ENCODE measurements around the gene TFIP11. TPM values are rescaled to one million over a fixed set of nuclear protein-coding genes. Genes with fewer than 3 reads are reported as not detected.

TFIP11 gene
- total RNA-seq, 4 donors from 2014 or later: 21.6 to 27.1 (median 25.8) TPM

DNA sequence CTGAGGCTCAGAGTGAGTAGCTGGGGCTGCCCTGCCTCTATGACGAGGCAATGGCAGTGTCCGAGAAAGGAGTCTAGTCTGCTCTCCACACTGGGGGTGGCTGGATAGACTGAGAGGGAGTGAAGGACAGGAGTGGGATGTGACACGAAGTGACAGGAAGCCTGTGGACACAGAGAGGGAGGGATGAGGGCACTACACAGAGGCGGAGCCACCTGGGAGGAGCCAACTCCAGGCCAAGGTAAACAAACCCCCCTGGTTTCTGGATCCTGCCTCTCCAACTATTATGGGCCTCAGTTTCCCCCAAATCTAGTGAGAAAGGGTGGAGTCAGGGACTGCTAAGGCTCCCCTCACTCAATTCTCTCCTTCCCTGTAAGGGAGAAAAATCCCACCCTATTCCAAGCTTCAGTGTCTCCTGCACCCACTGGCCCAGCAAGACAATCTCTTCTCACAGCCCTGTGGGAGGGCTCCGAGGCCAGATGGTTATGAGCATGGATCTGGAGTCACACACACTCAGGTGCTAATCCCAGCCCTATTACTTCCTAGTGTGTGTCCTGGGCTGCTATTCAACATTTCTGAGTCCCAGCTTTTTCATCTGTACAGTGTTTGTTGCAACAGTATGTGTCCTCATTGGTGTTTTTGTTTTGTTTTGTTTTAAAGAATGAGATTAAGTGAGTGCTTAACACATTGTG is 58.3 kb downstream of the TFIP11 start:
- peaks cover 0 to 87% (median 22%) of the 10 kb centered on the region in 3 donors for H3K36me3 ChIP-seq
- H3K27ac ChIP-seq: no peak overlapping the region
- no peak overlapping the region for H3K4me3 ChIP-seq
- peaks cover 0 to under 1% (median 0%) of the 10 kb centered on the region in 3 donors for H3K4me1 ChIP-seq
- no peak for DNase-seq
- no peaks in the 10 kb centered on the region for H3K27me3 ChIP-seq
- intact Hi-C loops (cut with DNase I): no loop called here
- TF ChIP-seq, protein P1, sequence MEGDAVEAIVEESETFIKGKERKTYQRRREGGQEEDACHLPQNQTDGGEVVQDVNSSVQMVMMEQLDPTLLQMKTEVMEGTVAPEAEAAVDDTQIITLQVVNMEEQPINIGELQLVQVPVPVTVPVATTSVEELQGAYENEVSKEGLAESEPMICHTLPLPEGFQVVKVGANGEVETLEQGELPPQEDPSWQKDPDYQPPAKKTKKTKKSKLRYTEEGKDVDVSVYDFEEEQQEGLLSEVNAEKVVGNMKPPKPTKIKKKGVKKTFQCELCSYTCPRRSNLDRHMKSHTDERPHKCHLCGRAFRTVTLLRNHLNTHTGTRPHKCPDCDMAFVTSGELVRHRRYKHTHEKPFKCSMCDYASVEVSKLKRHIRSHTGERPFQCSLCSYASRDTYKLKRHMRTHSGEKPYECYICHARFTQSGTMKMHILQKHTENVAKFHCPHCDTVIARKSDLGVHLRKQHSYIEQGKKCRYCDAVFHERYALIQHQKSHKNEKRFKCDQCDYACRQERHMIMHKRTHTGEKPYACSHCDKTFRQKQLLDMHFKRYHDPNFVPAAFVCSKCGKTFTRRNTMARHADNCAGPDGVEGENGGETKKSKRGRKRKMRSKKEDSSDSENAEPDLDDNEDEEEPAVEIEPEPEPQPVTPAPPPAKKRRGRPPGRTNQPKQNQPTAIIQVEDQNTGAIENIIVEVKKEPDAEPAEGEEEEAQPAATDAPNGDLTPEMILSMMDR (IDR thresholded peaks at IDR 0.05): no peak
- TF ChIP-seq POLR2A (IDR thresholded peaks at IDR 0.05): no peak
- no peaks in the 10 kb centered on the region for H3K9me3 ChIP-seq
- 84 to 85% methylated on average over 4 to 5 of the region's 5 CpGs for WGBS, 2 donors

DNA sequence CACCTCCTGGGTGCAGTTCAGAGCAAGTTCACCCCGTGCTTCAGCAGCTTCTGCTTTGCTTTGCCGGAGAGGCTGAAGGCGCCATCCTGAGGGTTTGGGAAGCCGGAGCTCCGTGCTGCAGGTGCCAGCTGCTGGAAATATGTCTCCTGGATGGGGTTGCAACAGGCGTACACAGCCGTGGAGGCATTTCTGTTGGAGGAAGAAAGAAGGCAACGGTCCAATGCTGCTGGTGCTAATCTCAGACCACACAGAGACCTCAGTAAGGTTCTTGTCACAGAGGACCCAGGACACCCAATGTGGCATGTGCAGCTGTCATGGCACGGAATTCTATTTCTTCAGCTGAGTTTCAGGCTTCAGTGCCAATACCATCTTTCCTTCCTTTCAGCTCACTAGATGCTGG is 59.1 kb downstream of the TFIP11 start:
- no peaks in the 10 kb centered on the region for H3K27me3 ChIP-seq
- no peak overlapping the region for H3K27ac ChIP-seq
- intact Hi-C loops (cut with DNase I): no loop called here
- no peak overlapping the region for H3K4me3 ChIP-seq
- peaks cover 0 to 6% (median 0%) of the 10 kb centered on the region in 3 donors for H3K4me1 ChIP-seq
- no peaks in the 10 kb centered on the region for H3K9me3 ChIP-seq
- TF ChIP-seq, protein P1 (IDR thresholded peaks at IDR 0.05): no peak
- TF ChIP-seq POLR2A (IDR thresholded peaks at IDR 0.05): no peak
- peaks cover 0 to 79% (median 22%) of the 10 kb centered on the region in 3 donors for H3K36me3 ChIP-seq
- WGBS, 2 donors: 88 to 91% methylated on average over 7 to 8 of the region's 9 CpGs
- no peak for DNase-seq

GRCh38 chr22:26452236-26453016 is 59.8 kb downstream of the TFIP11 start:
- Histone ChIP-seq H3K27me3 (no peaks in the 10 kb centered on the region), H3K9me3 (no peaks in the 10 kb centered on the region), H3K36me3 (peaks cover 0 to 71% (median 16%) of the 10 kb centered on the region in 3 donors), H3K4me1 (peaks cover 0 to 6% (median 0%) of the 10 kb centered on the region in 3 donors), H3K4me3 (no peak overlapping the region), H3K27ac (no peak overlapping the region)
- no peak for TF ChIP-seq POLR2A (IDR thresholded peaks at IDR 0.05)
- TF ChIP-seq, protein P1 (IDR thresholded peaks at IDR 0.05): no peak
- 93 to 95% methylated on average over 10 to 19 of the region's 23 CpGs for WGBS, 2 donors
- DNase-seq: no peak
- intact Hi-C loops (cut with DNase I): no loop called here

GRCh38 chr22:26450453-26451185 is 61.7 kb downstream of the TFIP11 start:
- Histone ChIP-seq H3K27me3 (no peaks in the 10 kb centered on the region), H3K4me3 (no peak overlapping the region), H3K9me3 (no peaks in the 10 kb centered on the region), H3K27ac (no peak overlapping the region), H3K4me1 (peaks cover 0 to 6% (median 0%) of the 10 kb centered on the region in 3 donors), H3K36me3 (peaks cover 0 to 53% (median 13%) of the 10 kb centered on the region in 3 donors)
- no peak for DNase-seq
- intact Hi-C loops (cut with DNase I): no loop called here
- TF ChIP-seq, protein P1 (IDR thresholded peaks at IDR 0.05): no peak
- TF ChIP-seq POLR2A (IDR thresholded peaks at IDR 0.05): no peak
- 80% methylated on average over 7 to 8 of the region's 9 CpGs for WGBS, 2 donors
